DOHH2 (cell line): ENCODE results near the gene MAN2A1.

Experiments used
- EZH2phosphoT487 ChIP-seq: fragments of 200-600 bp; sonication (generic); IDR thresholded peaks from 2 replicates; pipeline ENCODE4 v1.6.1; 2017; ENCODE audit warnings: borderline replicate concordance, mild to moderate bottlenecking, antibody characterized with exemption, low read length, moderate library complexity, mixed read lengths
- TF ChIP-seq, protein P1 (sequence below): fragments of 200-600 bp; sonication (generic); IDR thresholded peaks from one replicate; pipeline ENCODE4 v1.5.1; 2014; ENCODE audit warnings: antibody characterized with exemption, mild to moderate bottlenecking, low read depth, low read length; ENCODE audit not compliant: poor library complexity, severe bottlenecking

DNA sequence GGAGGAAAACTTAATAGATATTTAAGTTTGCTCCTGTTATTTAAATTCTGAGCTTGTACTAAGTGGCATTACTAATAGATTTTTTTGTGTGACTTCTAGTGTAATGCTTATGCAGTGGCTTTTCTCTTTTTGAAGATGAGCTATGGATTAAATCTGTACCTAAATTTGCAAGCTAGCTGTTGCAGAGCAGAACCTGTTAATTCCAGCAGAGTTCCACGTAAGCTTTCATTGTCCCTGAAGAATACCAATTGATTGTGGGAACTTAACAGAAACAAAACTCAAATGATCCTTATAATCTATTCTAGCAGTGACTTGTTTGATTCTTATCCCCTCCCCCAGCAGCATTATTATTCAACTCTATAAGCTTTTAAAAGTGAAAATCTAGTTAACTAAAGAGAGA, 51.7 kb downstream of the MAN2A1 start:
- TF ChIP-seq, protein P1, sequence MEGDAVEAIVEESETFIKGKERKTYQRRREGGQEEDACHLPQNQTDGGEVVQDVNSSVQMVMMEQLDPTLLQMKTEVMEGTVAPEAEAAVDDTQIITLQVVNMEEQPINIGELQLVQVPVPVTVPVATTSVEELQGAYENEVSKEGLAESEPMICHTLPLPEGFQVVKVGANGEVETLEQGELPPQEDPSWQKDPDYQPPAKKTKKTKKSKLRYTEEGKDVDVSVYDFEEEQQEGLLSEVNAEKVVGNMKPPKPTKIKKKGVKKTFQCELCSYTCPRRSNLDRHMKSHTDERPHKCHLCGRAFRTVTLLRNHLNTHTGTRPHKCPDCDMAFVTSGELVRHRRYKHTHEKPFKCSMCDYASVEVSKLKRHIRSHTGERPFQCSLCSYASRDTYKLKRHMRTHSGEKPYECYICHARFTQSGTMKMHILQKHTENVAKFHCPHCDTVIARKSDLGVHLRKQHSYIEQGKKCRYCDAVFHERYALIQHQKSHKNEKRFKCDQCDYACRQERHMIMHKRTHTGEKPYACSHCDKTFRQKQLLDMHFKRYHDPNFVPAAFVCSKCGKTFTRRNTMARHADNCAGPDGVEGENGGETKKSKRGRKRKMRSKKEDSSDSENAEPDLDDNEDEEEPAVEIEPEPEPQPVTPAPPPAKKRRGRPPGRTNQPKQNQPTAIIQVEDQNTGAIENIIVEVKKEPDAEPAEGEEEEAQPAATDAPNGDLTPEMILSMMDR = no peak
- TF ChIP-seq EZH2phosphoT487 = no peak
